Measurements from ENCODE around the gene PEX16. TPM values are rescaled to one million over a fixed set of nuclear protein-coding genes. Genes with fewer than 3 reads are reported as not detected.
A peak's percentile ranks its signal among the peaks of the same experiment; 100 is the strongest.

Gene PEX16
- total RNA-seq, 1 donor, result 14.6 TPM

DNA sequence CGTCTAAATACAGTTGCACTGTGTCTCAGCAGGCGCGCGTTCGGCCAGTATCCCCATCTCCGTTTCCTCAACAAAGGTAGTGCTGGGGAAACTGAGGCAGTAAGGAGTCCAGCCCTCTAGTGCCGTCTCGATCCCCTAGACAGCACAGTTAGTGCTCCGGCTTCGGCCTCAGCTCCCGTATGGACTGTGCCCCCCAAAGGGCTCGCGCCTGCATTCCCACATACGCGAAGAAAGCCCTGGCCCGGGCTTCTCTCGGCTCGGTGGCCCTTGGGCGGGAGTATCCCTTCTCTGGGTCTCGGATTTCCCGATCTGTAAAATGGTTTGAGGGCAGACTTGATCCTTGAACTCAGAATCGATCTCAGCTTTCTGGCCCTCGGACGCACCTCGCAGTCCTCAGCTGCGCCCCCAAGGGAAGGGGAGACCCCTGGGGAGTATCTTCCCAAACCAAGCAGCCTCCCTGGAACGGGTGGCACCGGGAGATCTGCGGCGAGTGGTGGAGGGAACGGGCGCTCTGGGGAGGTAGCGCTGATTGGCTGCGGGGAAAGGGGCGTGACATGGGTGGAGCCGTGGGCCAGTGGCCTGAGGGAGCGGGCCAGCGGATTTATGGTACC lies 759 bp upstream of the PEX16 start:
- no peak for TF ChIP-seq CTCF (IDR thresholded peaks at IDR 0.05; ENCODE audit: insufficient read depth, low read length)
- DNase-seq (ENCODE audit: low read depth), result peak; percentile 65

GRCh38 chr11:45917286-45917622 lies 423 bp downstream of the PEX16 start:
- DNase-seq (ENCODE audit: low read depth), result no peak
- TF ChIP-seq CTCF (IDR thresholded peaks at IDR 0.05; ENCODE audit: insufficient read depth, low read length), result no peak
- peak overlapping the region; percentile 99 for H3K4me3 ChIP-seq (ENCODE audit: low read depth, low read length)

More for the DNA sequence above, 759 bp upstream of the PEX16 start:
- H3K4me3 ChIP-seq (ENCODE audit: low read depth, low read length), result peak overlapping the region; percentile 99

- TF ChIP-seq CTCF (IDR thresholded peaks at IDR 0.05; ENCODE audit: insufficient read depth, low read length), result no peak
- no peak for DNase-seq (ENCODE audit: low read depth)
- H3K4me3 ChIP-seq (ENCODE audit: low read depth, low read length), result no peak overlapping the region
Observed at GRCh38 chr11:45915446-45915845, 2.2 kb downstream of the PEX16 start.

DNA sequence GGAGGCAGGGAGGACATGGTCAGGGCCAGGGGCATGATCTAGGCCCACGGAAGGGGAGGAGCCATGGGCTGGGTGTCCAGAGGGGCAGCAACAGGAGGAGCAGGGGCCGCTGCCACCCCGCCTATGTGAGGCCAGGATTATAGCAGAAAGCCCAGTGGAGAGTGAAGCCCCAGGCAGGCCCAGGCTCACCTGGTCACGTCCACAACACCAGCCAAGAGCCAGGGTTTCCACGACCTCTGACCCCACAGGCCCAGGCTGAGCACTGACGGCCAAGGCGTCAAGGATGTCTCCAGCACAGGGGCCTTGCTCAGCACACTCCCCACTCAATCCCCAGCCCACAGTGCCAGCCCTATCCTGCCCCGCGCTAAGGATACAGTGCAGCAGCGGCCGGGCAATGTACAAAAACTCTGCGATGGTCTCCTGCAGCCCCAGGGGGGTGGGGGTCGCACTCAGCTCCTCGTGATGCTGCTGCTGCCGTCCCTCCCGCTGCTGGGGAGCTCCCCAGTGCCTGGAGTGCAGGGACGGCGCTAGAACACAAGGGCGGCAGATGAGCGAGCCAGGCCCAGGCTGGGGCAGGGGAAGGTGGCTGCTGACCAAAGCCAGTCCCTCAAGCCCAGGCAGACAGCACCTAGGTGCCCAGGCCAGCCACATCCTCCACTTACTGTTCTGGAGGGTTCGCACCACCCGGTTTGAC lies 3.6 kb downstream of the PEX16 start:
- H3K4me3 ChIP-seq (ENCODE audit: low read depth, low read length), result no peak overlapping the region
- DNase-seq (ENCODE audit: low read depth), result no peak
- TF ChIP-seq CTCF (IDR thresholded peaks at IDR 0.05; ENCODE audit: insufficient read depth, low read length), result no peak

DNA sequence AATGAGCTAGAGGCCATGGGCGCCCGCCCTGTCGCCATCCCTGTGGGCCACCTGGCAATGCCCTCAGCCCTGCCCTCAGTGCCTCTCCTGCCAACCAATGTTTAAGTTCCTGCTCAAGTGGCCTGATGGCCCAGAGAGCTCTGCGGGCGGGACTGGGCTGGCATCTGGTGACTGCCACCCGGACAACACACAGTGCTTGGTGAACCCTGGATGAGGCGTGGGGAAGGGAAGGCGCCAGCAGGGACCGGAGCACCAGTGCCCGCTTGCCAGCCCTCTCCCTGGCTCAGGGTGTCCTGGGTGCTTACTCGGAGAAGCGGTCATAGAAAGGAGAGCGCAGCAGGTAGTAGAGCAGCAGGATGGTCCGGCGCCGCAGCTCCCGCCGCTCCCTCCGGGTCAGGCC lies 4.2 kb downstream of the PEX16 start:
- no peak for DNase-seq (ENCODE audit: low read depth)
- no peak for TF ChIP-seq CTCF (IDR thresholded peaks at IDR 0.05; ENCODE audit: insufficient read depth, low read length)
- H3K4me3 ChIP-seq (ENCODE audit: low read depth, low read length), result no peak overlapping the region

GRCh38 chr11:45910623-45911022 lies 7.1 kb downstream of the PEX16 start:
- TF ChIP-seq CTCF (IDR thresholded peaks at IDR 0.05; ENCODE audit: insufficient read depth, low read length), result no peak
- no peak for DNase-seq (ENCODE audit: low read depth)
- H3K4me3 ChIP-seq (ENCODE audit: low read depth, low read length), result no peak overlapping the region
